H1 (cell line): Measurements from ENCODE around the gene C2CD5. TPM values are rescaled to one million over a fixed set of nuclear protein-coding genes. Genes with fewer than 3 reads are reported as not detected.

Source experiments
- ASH2L ChIP-seq: fragments of 200-600, 300-600 bp; sonication (generic); IDR thresholded peaks from one replicate; pipeline ENCODE4 v1.7.1; 2017; ENCODE audit warnings: low read length
- CHD1 ChIP-seq: IDR thresholded peaks from 2 replicates; pipeline ENCODE4 v1.6.1; 2012; ENCODE audit warnings: low read depth, low read length, improper control_type of control experiment
- CHD7 ChIP-seq: fragments of 300-600 bp; sonication (generic); IDR thresholded peaks from 2 replicates; pipeline ENCODE4 v1.7.1; 2012; ENCODE audit warnings: low read length, moderate library complexity, mild to moderate bottlenecking, inconsistent platforms; ENCODE audit not compliant: insufficient replicate concordance
- POLR2A ChIP-seq, 2 experiments: IDR thresholded peaks; 1 replicate in 1 of 2; 2 replicates in 1 of 2; pipeline ENCODE4 v1.6.1; 2011; ENCODE audit warnings: low read depth in 2 of 2, low read length in 2 of 2, mild to moderate bottlenecking in 2 of 2; ENCODE audit errors: control extremely low read depth in 1 of 2
- TCF12 ChIP-seq: IDR thresholded peaks from 2 replicates; pipeline ENCODE4 v1.6.1; 2011; ENCODE audit warnings: low read depth, mild to moderate bottlenecking, low read length
- polyA plus RNA-seq, 7 experiments: library from polyadenylated mRNA; depleted of rRNA in 3 of 7; stranded (reverse) in 5 of 7; unstranded in 2 of 7; fragments of >200 nt in 5 of 7; fragments of 200-250 nt in 2 of 7; gene quantifications; 1 replicate in 5 of 7; 2 replicates in 1 of 7; 4 replicates in 1 of 7; pipeline versions ENCODE4 v1.2.1 to v1.2.3, GENCODE V29; 2011 to 2013; ENCODE audit warnings: missing spikeins in 2 of 7, mixed read lengths in 2 of 7
- total RNA-seq: library from RNA; stranded (reverse); fragmentation: NEBNext Ultra II Directional; extraction: Animal tissue kit (Norgen Biotek cat#: 25700); gene quantifications from 2 replicates; pipeline ENCODE4 v1.2.1, GENCODE V29; 2021

Gene C2CD5
- total and polyA plus RNA-seq, 2 of the 8 experiments (the other 6 are each of a cell fraction or from before 2014, with no cell fraction given): 21.9 to 45.9 TPM

- no peak for TF ChIP-seq CHD7
- no peak for TF ChIP-seq CHD1
- TF ChIP-seq ASH2L: no peak
- no peak for TF ChIP-seq POLR2A (IDR thresholded peaks at IDR 0.05; ENCODE audit: control extremely low read depth in 1 of 2, low read depth in 2 of 2, low read length in 2 of 2)
- TF ChIP-seq TCF12: no peak
Measured at GRCh38 chr12:22453511-22453910, 90.8 kb downstream of the C2CD5 start (continued).
